Panc1 (cell line): ENCODE data around the gene ZRANB3.

Source experiments
- POLR2AphosphoS5 ChIP-seq: IDR thresholded peaks from 2 replicates; pipeline ENCODE4 v1.6.1; 2012; ENCODE audit warnings: mild to moderate bottlenecking, low read depth, low read length, moderate library complexity
- SIN3A ChIP-seq: IDR thresholded peaks from 2 replicates; pipeline ENCODE4 v1.6.1; 2012; ENCODE audit warnings: low read depth, mild to moderate bottlenecking, low read length, moderate library complexity, borderline replicate concordance; ENCODE audit not compliant: insufficient read depth
- TCF7L2 ChIP-seq: IDR thresholded peaks from 2 replicates; pipeline ENCODE4 v1.6.1; 2011; ENCODE audit warnings: mild to moderate bottlenecking, low read depth, low read length, inconsistent platforms
- TF ChIP-seq, protein P1 (sequence below): fragments of 450-650 bp; IDR thresholded peaks from 2 replicates; pipeline ENCODE4 v1.5.1; 2017; ENCODE audit warnings: mild to moderate bottlenecking
- TF ChIP-seq, protein P2 (sequence below), 2 experiments: IDR thresholded peaks; 2 replicates each; pipeline ENCODE4 v1.6.1; 2011 to 2012; ENCODE audit warnings: low read depth in 2 of 2, control low read depth in 1 of 2, low read length in 1 of 2, mild to moderate bottlenecking in 1 of 2, moderate library complexity in 1 of 2; ENCODE audit not compliant: insufficient read depth in 1 of 2

DNA sequence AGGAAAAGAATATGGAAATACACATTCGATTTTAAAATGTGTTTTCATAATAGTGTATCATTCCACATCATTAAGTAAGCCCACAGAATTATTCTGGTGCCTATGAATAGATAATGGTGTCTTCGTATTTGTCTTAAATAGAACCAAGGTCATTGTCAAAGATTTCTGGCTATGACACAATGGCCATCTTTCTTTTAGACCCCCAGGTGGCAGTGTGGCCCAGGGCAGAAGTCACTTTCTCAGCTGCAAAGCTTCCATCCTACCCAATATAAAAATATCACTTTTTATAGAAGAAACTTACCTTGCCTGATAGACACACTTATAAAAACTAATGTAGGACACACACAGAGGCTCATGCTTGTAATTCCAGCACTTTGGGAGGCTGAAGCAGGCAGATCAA lies 57.5 kb downstream of the ZRANB3 start:
- TF ChIP-seq POLR2AphosphoS5, result no peak
- TF ChIP-seq, protein P1, sequence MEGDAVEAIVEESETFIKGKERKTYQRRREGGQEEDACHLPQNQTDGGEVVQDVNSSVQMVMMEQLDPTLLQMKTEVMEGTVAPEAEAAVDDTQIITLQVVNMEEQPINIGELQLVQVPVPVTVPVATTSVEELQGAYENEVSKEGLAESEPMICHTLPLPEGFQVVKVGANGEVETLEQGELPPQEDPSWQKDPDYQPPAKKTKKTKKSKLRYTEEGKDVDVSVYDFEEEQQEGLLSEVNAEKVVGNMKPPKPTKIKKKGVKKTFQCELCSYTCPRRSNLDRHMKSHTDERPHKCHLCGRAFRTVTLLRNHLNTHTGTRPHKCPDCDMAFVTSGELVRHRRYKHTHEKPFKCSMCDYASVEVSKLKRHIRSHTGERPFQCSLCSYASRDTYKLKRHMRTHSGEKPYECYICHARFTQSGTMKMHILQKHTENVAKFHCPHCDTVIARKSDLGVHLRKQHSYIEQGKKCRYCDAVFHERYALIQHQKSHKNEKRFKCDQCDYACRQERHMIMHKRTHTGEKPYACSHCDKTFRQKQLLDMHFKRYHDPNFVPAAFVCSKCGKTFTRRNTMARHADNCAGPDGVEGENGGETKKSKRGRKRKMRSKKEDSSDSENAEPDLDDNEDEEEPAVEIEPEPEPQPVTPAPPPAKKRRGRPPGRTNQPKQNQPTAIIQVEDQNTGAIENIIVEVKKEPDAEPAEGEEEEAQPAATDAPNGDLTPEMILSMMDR, result peak; percentile 77
- TF ChIP-seq, protein P2, sequence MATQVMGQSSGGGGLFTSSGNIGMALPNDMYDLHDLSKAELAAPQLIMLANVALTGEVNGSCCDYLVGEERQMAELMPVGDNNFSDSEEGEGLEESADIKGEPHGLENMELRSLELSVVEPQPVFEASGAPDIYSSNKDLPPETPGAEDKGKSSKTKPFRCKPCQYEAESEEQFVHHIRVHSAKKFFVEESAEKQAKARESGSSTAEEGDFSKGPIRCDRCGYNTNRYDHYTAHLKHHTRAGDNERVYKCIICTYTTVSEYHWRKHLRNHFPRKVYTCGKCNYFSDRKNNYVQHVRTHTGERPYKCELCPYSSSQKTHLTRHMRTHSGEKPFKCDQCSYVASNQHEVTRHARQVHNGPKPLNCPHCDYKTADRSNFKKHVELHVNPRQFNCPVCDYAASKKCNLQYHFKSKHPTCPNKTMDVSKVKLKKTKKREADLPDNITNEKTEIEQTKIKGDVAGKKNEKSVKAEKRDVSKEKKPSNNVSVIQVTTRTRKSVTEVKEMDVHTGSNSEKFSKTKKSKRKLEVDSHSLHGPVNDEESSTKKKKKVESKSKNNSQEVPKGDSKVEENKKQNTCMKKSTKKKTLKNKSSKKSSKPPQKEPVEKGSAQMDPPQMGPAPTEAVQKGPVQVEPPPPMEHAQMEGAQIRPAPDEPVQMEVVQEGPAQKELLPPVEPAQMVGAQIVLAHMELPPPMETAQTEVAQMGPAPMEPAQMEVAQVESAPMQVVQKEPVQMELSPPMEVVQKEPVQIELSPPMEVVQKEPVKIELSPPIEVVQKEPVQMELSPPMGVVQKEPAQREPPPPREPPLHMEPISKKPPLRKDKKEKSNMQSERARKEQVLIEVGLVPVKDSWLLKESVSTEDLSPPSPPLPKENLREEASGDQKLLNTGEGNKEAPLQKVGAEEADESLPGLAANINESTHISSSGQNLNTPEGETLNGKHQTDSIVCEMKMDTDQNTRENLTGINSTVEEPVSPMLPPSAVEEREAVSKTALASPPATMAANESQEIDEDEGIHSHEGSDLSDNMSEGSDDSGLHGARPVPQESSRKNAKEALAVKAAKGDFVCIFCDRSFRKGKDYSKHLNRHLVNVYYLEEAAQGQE (IDR thresholded peaks at IDR 0.05; ENCODE audit: insufficient read depth in 1 of 2, low read depth in 2 of 2, low read length in 1 of 2), result no peak
- TF ChIP-seq SIN3A, result no peak
- TF ChIP-seq TCF7L2, result no peak
